ENCODE measurements around the gene YDJC. TPM values are rescaled to one million over a fixed set of nuclear protein-coding genes. Genes with fewer than 3 reads are reported as not detected.

The YDJC gene
- total and polyA plus RNA-seq, 9 of the 15 experiments (the other 6 are each of a cell fraction or from before 2014, with no cell fraction given) = 13.5 to 871 (median 164) TPM

DNA sequence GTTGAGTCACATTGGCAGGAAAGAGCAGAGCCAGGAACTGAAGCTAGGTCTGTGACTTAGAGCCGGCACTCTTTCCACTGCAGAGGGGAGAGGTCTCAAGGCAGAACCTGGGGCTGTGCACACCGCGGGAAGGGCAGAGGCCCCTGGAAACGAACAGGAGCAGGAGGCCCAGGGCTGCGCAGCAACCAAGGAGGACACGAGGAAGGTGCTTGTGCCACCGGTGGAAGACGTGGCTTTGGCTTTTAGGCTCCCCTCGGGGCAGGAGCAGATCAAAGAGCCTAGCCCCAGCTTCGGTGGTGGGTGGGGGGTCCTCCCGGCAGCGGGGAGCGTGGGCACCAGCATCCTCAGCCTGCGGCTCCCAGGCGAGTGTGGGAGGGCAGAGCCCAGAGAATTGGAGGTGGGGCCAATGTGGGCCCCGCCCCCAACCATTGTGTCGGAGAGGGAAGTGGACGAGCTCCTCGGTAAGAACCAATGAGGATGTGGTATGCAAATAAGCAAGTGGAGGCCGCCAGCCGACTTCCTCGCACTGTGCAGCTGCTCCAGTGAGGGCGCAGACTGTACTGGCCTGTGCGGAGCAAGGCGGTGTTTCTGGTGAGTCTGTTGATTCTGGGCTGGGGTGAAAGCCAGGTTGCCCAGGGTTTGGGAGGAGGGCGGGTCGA lies 2.5 kb upstream of the YDJC start, which contains the start of gene CCDC116 (continued):
- TF ChIP-seq ESRRA (IDR thresholded peaks at IDR 0.05; ENCODE audit: borderline replicate concordance, low read depth) (no peak), HNRNPLL (IDR thresholded peaks at IDR 0.05; ENCODE audit: low read depth, low read length, poor library complexity, severe bottlenecking) (no peak), HMGN3 (IDR thresholded peaks at IDR 0.05; ENCODE audit: borderline replicate concordance, extremely low read depth, insufficient read length, low read depth, low read length) (no peak), RCOR1 (IDR thresholded peaks at IDR 0.05; ENCODE audit: borderline replicate concordance in 1 of 2, low read depth in 2 of 2, low read length in 2 of 2) (peak; percentile 44 to 99), BRD9 (IDR thresholded peaks at IDR 0.05; ENCODE audit: low read depth, partially characterized antibody) (no peak), TCFL5 (CRISPR knock-in tag; conservative IDR thresholded peaks at IDR 0.05) (no peak), NFIC (IDR thresholded peaks at IDR 0.05) (no peak), NFE2L1 (tag; IDR thresholded peaks at IDR 0.05; ENCODE audit: borderline replicate concordance, low read depth) (no peak), EP300 (IDR thresholded peaks at IDR 0.05; ENCODE audit: low read length) (peak; percentile 54; the same call in 1 of the 2 replicates), ZNF780A (CRISPR knock-in tag; IDR thresholded peaks at IDR 0.05) (no peak), HNRNPUL1 (IDR thresholded peaks at IDR 0.05; ENCODE audit: low read length) (no peak), ZNF717 (CRISPR knock-in tag; IDR thresholded peaks at IDR 0.05) (no peak), SMARCE1 (IDR thresholded peaks at IDR 0.05) (no peak), SMARCA5 (IDR thresholded peaks at IDR 0.05) (no peak), ZNF239 (CRISPR knock-in tag; IDR thresholded peaks at IDR 0.05) (no peak), NFE2 (IDR thresholded peaks at IDR 0.05; ENCODE audit: low read depth) (no peak), SAP30 (IDR thresholded peaks at IDR 0.05; ENCODE audit: borderline replicate concordance, insufficient read depth, low read depth, low read length, poor library complexity, severe bottlenecking) (no peak)
- TF ChIP-seq, protein P1, sequence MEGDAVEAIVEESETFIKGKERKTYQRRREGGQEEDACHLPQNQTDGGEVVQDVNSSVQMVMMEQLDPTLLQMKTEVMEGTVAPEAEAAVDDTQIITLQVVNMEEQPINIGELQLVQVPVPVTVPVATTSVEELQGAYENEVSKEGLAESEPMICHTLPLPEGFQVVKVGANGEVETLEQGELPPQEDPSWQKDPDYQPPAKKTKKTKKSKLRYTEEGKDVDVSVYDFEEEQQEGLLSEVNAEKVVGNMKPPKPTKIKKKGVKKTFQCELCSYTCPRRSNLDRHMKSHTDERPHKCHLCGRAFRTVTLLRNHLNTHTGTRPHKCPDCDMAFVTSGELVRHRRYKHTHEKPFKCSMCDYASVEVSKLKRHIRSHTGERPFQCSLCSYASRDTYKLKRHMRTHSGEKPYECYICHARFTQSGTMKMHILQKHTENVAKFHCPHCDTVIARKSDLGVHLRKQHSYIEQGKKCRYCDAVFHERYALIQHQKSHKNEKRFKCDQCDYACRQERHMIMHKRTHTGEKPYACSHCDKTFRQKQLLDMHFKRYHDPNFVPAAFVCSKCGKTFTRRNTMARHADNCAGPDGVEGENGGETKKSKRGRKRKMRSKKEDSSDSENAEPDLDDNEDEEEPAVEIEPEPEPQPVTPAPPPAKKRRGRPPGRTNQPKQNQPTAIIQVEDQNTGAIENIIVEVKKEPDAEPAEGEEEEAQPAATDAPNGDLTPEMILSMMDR (IDR thresholded peaks at IDR 0.05 in 2 of 3, conservative IDR thresholded peaks at IDR 0.05 in 1 of 3; ENCODE audit: insufficient read depth in 2 of 3, low read depth in 1 of 3, low read length in 3 of 3) = peak in 1 of 3 experiments; percentile 38; a peak in 2 of 6 replicates
- TF ChIP-seq, protein P2, sequence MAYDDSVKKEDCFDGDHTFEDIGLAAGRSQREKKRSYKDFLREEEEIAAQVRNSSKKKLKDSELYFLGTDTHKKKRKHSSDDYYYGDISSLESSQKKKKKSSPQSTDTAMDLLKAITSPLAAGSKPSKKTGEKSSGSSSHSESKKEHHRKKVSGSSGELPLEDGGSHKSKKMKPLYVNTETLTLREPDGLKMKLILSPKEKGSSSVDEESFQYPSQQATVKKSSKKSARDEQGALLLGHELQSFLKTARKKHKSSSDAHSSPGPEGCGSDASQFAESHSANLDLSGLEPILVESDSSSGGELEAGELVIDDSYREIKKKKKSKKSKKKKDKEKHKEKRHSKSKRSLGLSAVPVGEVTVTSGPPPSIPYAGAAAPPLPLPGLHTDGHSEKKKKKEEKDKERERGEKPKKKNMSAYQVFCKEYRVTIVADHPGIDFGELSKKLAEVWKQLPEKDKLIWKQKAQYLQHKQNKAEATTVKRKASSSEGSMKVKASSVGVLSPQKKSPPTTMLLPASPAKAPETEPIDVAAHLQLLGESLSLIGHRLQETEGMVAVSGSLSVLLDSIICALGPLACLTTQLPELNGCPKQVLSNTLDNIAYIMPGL (CRISPR knock-in tag; IDR thresholded peaks at IDR 0.05) = peak; percentile 40; the same call in 1 of the 2 replicates
- TF ChIP-seq, protein P3, sequence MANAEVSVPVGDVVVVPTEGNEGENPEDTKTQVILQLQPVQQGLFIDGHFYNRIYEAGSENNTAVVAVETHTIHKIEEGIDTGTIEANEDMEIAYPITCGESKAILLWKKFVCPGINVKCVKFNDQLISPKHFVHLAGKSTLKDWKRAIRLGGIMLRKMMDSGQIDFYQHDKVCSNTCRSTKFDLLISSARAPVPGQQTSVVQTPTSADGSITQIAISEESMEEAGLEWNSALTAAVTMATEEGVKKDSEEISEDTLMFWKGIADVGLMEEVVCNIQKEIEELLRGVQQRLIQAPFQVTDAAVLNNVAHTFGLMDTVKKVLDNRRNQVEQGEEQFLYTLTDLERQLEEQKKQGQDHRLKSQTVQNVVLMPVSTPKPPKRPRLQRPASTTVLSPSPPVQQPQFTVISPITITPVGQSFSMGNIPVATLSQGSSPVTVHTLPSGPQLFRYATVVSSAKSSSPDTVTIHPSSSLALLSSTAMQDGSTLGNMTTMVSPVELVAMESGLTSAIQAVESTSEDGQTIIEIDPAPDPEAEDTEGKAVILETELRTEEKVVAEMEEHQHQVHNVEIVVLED (CRISPR knock-in tag; IDR thresholded peaks at IDR 0.05) = no peak
- TF ChIP-seq, protein P4, sequence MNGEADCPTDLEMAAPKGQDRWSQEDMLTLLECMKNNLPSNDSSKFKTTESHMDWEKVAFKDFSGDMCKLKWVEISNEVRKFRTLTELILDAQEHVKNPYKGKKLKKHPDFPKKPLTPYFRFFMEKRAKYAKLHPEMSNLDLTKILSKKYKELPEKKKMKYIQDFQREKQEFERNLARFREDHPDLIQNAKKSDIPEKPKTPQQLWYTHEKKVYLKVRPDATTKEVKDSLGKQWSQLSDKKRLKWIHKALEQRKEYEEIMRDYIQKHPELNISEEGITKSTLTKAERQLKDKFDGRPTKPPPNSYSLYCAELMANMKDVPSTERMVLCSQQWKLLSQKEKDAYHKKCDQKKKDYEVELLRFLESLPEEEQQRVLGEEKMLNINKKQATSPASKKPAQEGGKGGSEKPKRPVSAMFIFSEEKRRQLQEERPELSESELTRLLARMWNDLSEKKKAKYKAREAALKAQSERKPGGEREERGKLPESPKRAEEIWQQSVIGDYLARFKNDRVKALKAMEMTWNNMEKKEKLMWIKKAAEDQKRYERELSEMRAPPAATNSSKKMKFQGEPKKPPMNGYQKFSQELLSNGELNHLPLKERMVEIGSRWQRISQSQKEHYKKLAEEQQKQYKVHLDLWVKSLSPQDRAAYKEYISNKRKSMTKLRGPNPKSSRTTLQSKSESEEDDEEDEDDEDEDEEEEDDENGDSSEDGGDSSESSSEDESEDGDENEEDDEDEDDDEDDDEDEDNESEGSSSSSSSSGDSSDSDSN (IDR thresholded peaks at IDR 0.05; ENCODE audit: borderline replicate concordance in 1 of 2, low read depth in 2 of 2, low read length in 2 of 2) = no peak

Data from K562 (cell line).